Measurements from ENCODE around the gene FBH1.

DNA sequence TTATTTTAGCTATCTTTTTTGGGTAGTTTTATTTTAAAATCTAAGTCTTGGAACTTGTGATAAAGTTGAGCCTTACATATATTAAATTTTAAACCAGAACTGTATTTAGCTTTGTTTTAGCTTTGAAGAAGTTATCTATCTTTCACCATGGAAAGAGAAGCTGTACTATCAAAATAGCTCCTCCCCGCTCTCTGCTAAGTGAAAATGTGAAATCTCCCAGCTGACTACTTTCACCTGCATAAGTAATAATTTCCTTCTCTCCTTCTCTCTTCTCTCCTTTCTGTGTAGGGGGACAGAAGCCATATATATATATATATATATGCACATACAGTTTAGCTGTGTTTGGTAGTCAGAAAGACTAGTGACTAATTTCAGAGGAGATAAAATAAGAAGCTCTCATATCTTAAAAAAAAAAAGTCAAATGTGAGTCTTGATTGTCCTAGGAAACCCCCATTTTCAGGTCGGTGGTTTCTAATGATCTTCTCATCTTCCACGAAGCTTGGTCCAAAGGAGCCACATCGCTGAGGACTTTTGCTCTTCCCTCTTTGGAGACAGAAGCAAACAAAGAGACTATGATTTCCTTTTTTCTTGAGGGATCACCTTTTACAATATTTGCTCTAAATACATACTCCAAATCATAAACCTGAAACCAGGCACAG lies 46.2 kb upstream of the FBH1 start:
- no peak for TF ChIP-seq RELA (IDR thresholded peaks at IDR 0.05; ENCODE audit: borderline replicate concordance, partially characterized antibody)
- TF ChIP-seq, protein P1, sequence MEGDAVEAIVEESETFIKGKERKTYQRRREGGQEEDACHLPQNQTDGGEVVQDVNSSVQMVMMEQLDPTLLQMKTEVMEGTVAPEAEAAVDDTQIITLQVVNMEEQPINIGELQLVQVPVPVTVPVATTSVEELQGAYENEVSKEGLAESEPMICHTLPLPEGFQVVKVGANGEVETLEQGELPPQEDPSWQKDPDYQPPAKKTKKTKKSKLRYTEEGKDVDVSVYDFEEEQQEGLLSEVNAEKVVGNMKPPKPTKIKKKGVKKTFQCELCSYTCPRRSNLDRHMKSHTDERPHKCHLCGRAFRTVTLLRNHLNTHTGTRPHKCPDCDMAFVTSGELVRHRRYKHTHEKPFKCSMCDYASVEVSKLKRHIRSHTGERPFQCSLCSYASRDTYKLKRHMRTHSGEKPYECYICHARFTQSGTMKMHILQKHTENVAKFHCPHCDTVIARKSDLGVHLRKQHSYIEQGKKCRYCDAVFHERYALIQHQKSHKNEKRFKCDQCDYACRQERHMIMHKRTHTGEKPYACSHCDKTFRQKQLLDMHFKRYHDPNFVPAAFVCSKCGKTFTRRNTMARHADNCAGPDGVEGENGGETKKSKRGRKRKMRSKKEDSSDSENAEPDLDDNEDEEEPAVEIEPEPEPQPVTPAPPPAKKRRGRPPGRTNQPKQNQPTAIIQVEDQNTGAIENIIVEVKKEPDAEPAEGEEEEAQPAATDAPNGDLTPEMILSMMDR (IDR thresholded peaks at IDR 0.05 in 2 of 3, conservative IDR thresholded peaks at IDR 0.05 in 1 of 3; ENCODE audit: control insufficient read depth in 2 of 3, extremely low read depth in 1 of 3, insufficient read depth in 1 of 3, low read depth in 3 of 3, low read length in 3 of 3) = no peak
- TF ChIP-seq CHD4 (IDR thresholded peaks at IDR 0.05) = no peak
- TF ChIP-seq MXI1 (IDR thresholded peaks at IDR 0.05; ENCODE audit: low read depth, low read length) = no peak
- TF ChIP-seq, protein P2, sequence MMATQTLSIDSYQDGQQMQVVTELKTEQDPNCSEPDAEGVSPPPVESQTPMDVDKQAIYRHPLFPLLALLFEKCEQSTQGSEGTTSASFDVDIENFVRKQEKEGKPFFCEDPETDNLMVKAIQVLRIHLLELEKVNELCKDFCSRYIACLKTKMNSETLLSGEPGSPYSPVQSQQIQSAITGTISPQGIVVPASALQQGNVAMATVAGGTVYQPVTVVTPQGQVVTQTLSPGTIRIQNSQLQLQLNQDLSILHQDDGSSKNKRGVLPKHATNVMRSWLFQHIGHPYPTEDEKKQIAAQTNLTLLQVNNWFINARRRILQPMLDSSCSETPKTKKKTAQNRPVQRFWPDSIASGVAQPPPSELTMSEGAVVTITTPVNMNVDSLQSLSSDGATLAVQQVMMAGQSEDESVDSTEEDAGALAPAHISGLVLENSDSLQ (IDR thresholded peaks at IDR 0.05) = no peak
- no peak for TF ChIP-seq SUZ12 (IDR thresholded peaks at IDR 0.05; ENCODE audit: unreplicated experiment)
- no peak for TF ChIP-seq ZNF207 (IDR thresholded peaks at IDR 0.05; ENCODE audit: borderline replicate concordance)
- TF ChIP-seq, protein P3, sequence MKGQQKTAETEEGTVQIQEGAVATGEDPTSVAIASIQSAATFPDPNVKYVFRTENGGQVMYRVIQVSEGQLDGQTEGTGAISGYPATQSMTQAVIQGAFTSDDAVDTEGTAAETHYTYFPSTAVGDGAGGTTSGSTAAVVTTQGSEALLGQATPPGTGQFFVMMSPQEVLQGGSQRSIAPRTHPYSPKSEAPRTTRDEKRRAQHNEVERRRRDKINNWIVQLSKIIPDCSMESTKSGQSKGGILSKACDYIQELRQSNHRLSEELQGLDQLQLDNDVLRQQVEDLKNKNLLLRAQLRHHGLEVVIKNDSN (IDR thresholded peaks at IDR 0.05; ENCODE audit: borderline replicate concordance, extremely low read length, insufficient read depth, low read depth, low read length) = no peak
- no peak for TF ChIP-seq TCF3 (IDR thresholded peaks at IDR 0.05; ENCODE audit: borderline replicate concordance, insufficient read depth, low read depth, low read length)
- no peak for TF ChIP-seq POLR2AphosphoS5 (IDR thresholded peaks at IDR 0.05; ENCODE audit: low read length)

Data from GM12878 (cell line).